H9 (cell line): ENCODE measurements around the gene NT5C3B. TPM values are rescaled to one million over a fixed set of nuclear protein-coding genes. Genes with fewer than 3 reads are reported as not detected.
A peak's percentile ranks its signal among the peaks of the same experiment; 100 is the strongest.

Experiments used
- DNase-seq: peaks from one replicate; pipeline ENCODE4 v3.0.0-alpha.2; 2017
- H2AFZ ChIP-seq: one replicate; pipeline ENCODE4 v1.6.1; 2013; ENCODE audit warnings: mild to moderate bottlenecking, low read length, control low read depth, moderate library complexity
- H2AK5ac ChIP-seq: 2 replicates; pipeline ENCODE4 v1.6.1; 2013; ENCODE audit warnings: low read length, control low read depth, mixed read lengths; ENCODE audit not compliant: insufficient read length
- H2BK120ac ChIP-seq: one replicate; pipeline ENCODE4 v1.6.1; 2013; ENCODE audit warnings: low read depth, mild to moderate bottlenecking, low read length, control low read depth, inconsistent platforms; ENCODE audit not compliant: poor library complexity, severe bottlenecking
- H2BK12ac ChIP-seq: 2 replicates; pipeline ENCODE4 v1.6.1; 2013; ENCODE audit warnings: low read length, control low read depth, mixed read lengths, low read depth; ENCODE audit not compliant: insufficient read length
- H2BK15ac ChIP-seq: 2 replicates; pipeline ENCODE4 v1.6.1; 2013; ENCODE audit warnings: low read depth, low read length, control low read depth
- H2BK20ac ChIP-seq: one replicate; pipeline ENCODE4 v1.6.1; 2013; ENCODE audit warnings: low read depth, mild to moderate bottlenecking, low read length, control low read depth, inconsistent platforms; ENCODE audit not compliant: poor library complexity, severe bottlenecking
- H2BK5ac ChIP-seq: 2 replicates; pipeline ENCODE4 v1.6.1; 2013; ENCODE audit warnings: low read length, control low read depth, mixed read lengths; ENCODE audit not compliant: insufficient read length
- H3K14ac ChIP-seq: 2 replicates; pipeline ENCODE4 v1.6.1; 2013; ENCODE audit warnings: low read length, control low read depth; ENCODE audit not compliant: insufficient read depth
- H3K18ac ChIP-seq: 2 replicates; pipeline ENCODE4 v1.6.1; 2013; ENCODE audit warnings: low read depth, mild to moderate bottlenecking, mixed read lengths, low read length, control low read depth; ENCODE audit not compliant: insufficient read length
- H3K23ac ChIP-seq: 2 replicates; pipeline ENCODE4 v1.6.1; 2013; ENCODE audit warnings: low read length, control low read depth, mixed read lengths, low read depth; ENCODE audit not compliant: insufficient read length
- H3K23me2 ChIP-seq: 2 replicates; pipeline ENCODE4 v1.6.1; 2013; ENCODE audit warnings: low read depth, mild to moderate bottlenecking, mixed read lengths, low read length, control low read depth; ENCODE audit not compliant: insufficient read length, poor library complexity, severe bottlenecking
- H3K27ac ChIP-seq: 2 replicates; pipeline ENCODE4 v1.5.1; 2013; ENCODE audit warnings: low read length, control low read depth, mixed read lengths, low read depth; ENCODE audit not compliant: insufficient read length
- H3K27me3 ChIP-seq: 2 replicates; pipeline ENCODE4 v1.6.1; 2013; ENCODE audit warnings: low read length, control low read depth, inconsistent platforms; ENCODE audit not compliant: insufficient read depth
- H3K4ac ChIP-seq: 2 replicates; pipeline ENCODE4 v1.6.1; 2013; ENCODE audit warnings: low read depth, mild to moderate bottlenecking, control low read depth, inconsistent platforms, low read length, moderate library complexity
- H3K4me1 ChIP-seq: 2 replicates; pipeline ENCODE4 v1.6.1; 2013; ENCODE audit warnings: low read length, control low read depth, inconsistent platforms; ENCODE audit not compliant: insufficient read depth
- H3K4me2 ChIP-seq: 2 replicates; pipeline ENCODE4 v1.6.1; 2013; ENCODE audit warnings: low read length, control low read depth, mixed read lengths; ENCODE audit not compliant: insufficient read length, insufficient read depth
- H3K56ac ChIP-seq: 2 replicates; pipeline ENCODE4 v1.6.1; 2013; ENCODE audit warnings: low read depth, mild to moderate bottlenecking, mixed read lengths, low read length, control low read depth; ENCODE audit not compliant: insufficient read length
- H3K79me1 ChIP-seq: 2 replicates; pipeline ENCODE4 v1.6.1; 2013; ENCODE audit warnings: low read depth, mild to moderate bottlenecking, moderate library complexity, low read length, control low read depth, inconsistent platforms; ENCODE audit not compliant: insufficient read depth, poor library complexity, severe bottlenecking
- H3K79me2 ChIP-seq: 2 replicates; pipeline ENCODE4 v1.6.1; 2013; ENCODE audit warnings: low read length, control low read depth, inconsistent platforms; ENCODE audit not compliant: insufficient read depth
- H3K9ac ChIP-seq: 2 replicates; pipeline ENCODE4 v1.6.1; 2013; ENCODE audit warnings: low read length, control low read depth, mixed read lengths; ENCODE audit not compliant: insufficient read length; ENCODE audit errors: extremely low read depth
- H3K9me3 ChIP-seq: one replicate; pipeline ENCODE4 v1.6.1; 2013; ENCODE audit warnings: low read depth, low read length, inconsistent platforms; ENCODE audit not compliant: control insufficient read depth
- H3T11ph ChIP-seq: one replicate; pipeline ENCODE4 v1.6.1; 2013; ENCODE audit warnings: mild to moderate bottlenecking, low read length, control low read depth, inconsistent platforms
- H4K20me1 ChIP-seq: one replicate; pipeline ENCODE4 v1.6.1; 2013; ENCODE audit not compliant: control insufficient read depth, insufficient read length, insufficient read depth
- H4K5ac ChIP-seq: 2 replicates; pipeline ENCODE4 v1.6.1; 2013; ENCODE audit warnings: low read depth, mild to moderate bottlenecking, mixed read lengths, low read length, control low read depth; ENCODE audit not compliant: insufficient read length
- H4K8ac ChIP-seq: replicated peaks from 2 replicates; pipeline ENCODE4 v1.6.1; 2013; ENCODE audit warnings: low read length, control low read depth, mixed read lengths, low read depth; ENCODE audit not compliant: insufficient read length
- H4K91ac ChIP-seq: 2 replicates; pipeline ENCODE4 v1.6.1; 2013; ENCODE audit warnings: low read depth, mild to moderate bottlenecking, moderate library complexity, mixed read lengths, low read length, control low read depth; ENCODE audit not compliant: insufficient read length
- H3K27ac Mint-ChIP-seq, 3 experiments: 2 replicates in 2 of 3; 3 replicates in 1 of 3; pipeline ENCODE4 v1.8.0; 2020 to 2021; ENCODE audit warnings: mixed read lengths in 3 of 3, mild to moderate bottlenecking in 1 of 3, moderate library complexity in 1 of 3
- H3K27me3 Mint-ChIP-seq: 2 replicates; pipeline ENCODE4 v1.8.0; 2021; ENCODE audit warnings: low read depth, mild to moderate bottlenecking, moderate library complexity, mixed read lengths
- H3K36me3 Mint-ChIP-seq, 3 experiments: 2 replicates in 2 of 3; 3 replicates in 1 of 3; pipeline ENCODE4 v1.8.0; 2020 to 2021; ENCODE audit warnings: low read depth in 3 of 3, mixed read lengths in 3 of 3; ENCODE audit not compliant: insufficient read depth in 1 of 3
- H3K4me1 Mint-ChIP-seq, 2 experiments: 2 replicates each; pipeline ENCODE4 v1.8.0; 2020; ENCODE audit warnings: mixed read lengths in 2 of 2
- H3K4me3 Mint-ChIP-seq, 2 experiments: 2 replicates in 1 of 2; 3 replicates in 1 of 2; pipeline ENCODE4 v1.8.0; 2020 to 2021; ENCODE audit warnings: mild to moderate bottlenecking in 2 of 2, mixed read lengths in 2 of 2, moderate library complexity in 1 of 2
- H3K9me3 Mint-ChIP-seq, 2 experiments: 2 replicates in 1 of 2; 3 replicates in 1 of 2; pipeline ENCODE4 v1.8.0; 2020; ENCODE audit warnings: mild to moderate bottlenecking in 2 of 2, mixed read lengths in 2 of 2, moderate library complexity in 1 of 2
- CTCF ChIP-seq: fragments of 200-600 bp; sonication (generic); conservative IDR thresholded peaks from 3 replicates; pipeline ENCODE4 v1.8.0; 2021; ENCODE audit warnings: antibody characterized with exemption, mild to moderate bottlenecking
- WGBS: extraction: QIAGEN DNeasy Blood & Tissue Kit; methylation state at CpG from one replicate; pipeline ENCODE4 v1.1.7; 2013; ENCODE audit warnings: missing lambda C conversion rate, low lambda C conversion rate, mixed read lengths; ENCODE audit not compliant: insufficient read length; ENCODE audit errors: extremely low coverage; 5-methylcytosine and 5-hydroxymethylcytosine counted together
- total RNA-seq: library from RNA; stranded (reverse); gene quantifications from 2 replicates; pipeline ENCODE4 v1.2.1, GENCODE V29; 2021

NT5C3B gene
- total RNA-seq, 1 experiment from 2014 or later, result 76.1 TPM

- Histone ChIP-seq H3K14ac (peak overlapping the region; percentile 93), H3K23me2 (peaks cover 18% of the 10 kb centered on the region), H2BK15ac (no peak overlapping the region), H3K56ac (no peak overlapping the region), H2BK12ac (no peak overlapping the region), H3K27ac (no peak overlapping the region), H4K5ac (no peak overlapping the region), H2BK120ac (no peak overlapping the region), H3T11ph (no peak overlapping the region), H3K4me2 (peak overlapping the region; percentile 99), H3K4ac (no peak overlapping the region), H4K8ac (no peak overlapping the region), H3K79me2 (peaks cover 13% of the 10 kb centered on the region; the same call in 1 of the 2 replicates), H2BK20ac (no peak overlapping the region), H2AK5ac (no peak overlapping the region), H3K23ac (no peak overlapping the region), H2AFZ (no peak overlapping the region), H3K18ac (no peak overlapping the region), H3K27me3 (no peaks in the 10 kb centered on the region), H3K4me1 (peaks cover 5% of the 10 kb centered on the region; the same call in 1 of the 2 replicates), H3K9ac (peak overlapping the region; percentile 48), H3K79me1 (no peaks in the 10 kb centered on the region), H2BK5ac (no peak overlapping the region), H4K20me1 (no peaks in the 10 kb centered on the region), H4K91ac (no peak overlapping the region), H3K9me3 (no peaks in the 10 kb centered on the region)
- TF ChIP-seq CTCF, result no peak
- Mint-ChIP-seq H3K27me3 (no peaks in the 10 kb centered on the region), H3K27ac (no peak overlapping the region), H3K36me3 (peaks cover 18 to 32% (median 31%) of the 10 kb centered on the region in 3 experiments; a peak in 6 of 7 replicates), H3K9me3 (no peaks in the 10 kb centered on the region), H3K4me3 (no peak overlapping the region), H3K4me1 (peaks cover 24 to 26% of the 10 kb centered on the region in 2 experiments)
- WGBS, result no CpG with 5 or more reads among the region's 25 CpGs
- no peak for DNase-seq
Observed at GRCh38 chr17:41864498-41864835, 28.4 kb upstream of the NT5C3B start.
